ENCODE measurements around the gene UCK2.

DNA sequence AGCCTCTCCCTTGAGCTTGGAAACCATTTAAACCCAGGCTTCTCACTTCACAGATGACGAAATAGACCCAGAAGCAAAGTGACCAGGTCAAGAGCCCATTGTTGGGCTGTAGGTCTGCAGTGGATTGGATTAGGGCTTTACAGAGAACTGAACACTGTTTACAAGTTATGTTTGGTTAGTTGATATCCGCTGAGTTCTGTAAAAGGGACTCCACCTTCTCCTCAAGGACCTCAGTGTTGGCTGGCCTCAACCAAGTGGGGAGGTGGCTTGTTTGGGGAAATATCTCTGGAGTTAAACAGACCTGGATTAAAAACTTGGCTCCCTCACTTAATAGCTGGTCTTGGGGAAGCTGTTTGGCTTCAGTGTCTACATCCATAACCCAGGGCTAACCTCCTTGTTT is 88.1 kb downstream of the UCK2 start:
- TF ChIP-seq, protein P1, sequence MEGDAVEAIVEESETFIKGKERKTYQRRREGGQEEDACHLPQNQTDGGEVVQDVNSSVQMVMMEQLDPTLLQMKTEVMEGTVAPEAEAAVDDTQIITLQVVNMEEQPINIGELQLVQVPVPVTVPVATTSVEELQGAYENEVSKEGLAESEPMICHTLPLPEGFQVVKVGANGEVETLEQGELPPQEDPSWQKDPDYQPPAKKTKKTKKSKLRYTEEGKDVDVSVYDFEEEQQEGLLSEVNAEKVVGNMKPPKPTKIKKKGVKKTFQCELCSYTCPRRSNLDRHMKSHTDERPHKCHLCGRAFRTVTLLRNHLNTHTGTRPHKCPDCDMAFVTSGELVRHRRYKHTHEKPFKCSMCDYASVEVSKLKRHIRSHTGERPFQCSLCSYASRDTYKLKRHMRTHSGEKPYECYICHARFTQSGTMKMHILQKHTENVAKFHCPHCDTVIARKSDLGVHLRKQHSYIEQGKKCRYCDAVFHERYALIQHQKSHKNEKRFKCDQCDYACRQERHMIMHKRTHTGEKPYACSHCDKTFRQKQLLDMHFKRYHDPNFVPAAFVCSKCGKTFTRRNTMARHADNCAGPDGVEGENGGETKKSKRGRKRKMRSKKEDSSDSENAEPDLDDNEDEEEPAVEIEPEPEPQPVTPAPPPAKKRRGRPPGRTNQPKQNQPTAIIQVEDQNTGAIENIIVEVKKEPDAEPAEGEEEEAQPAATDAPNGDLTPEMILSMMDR (IDR thresholded peaks at IDR 0.05) = no peak
- TF ChIP-seq POLR2A (IDR thresholded peaks at IDR 0.05) = no peak

Data from heart left ventricle (tissue), 13 donors.